HCT116 (cell line): ENCODE measurements around the gene RNF4.

Source experiments
- EGR1 ChIP-seq: IDR thresholded peaks from 2 replicates; pipeline ENCODE4 v1.6.1; 2012; ENCODE audit warnings: low read depth
- POLR2AphosphoS5 ChIP-seq: IDR thresholded peaks from 2 replicates; pipeline ENCODE4 v1.6.1; 2011; ENCODE audit warnings: mild to moderate bottlenecking, low read depth, low read length, moderate library complexity
- TF ChIP-seq, protein P1 (sequence below), 3 experiments: fragments of 200-600 bp in 1 of 3; sonication (generic) in 1 of 3; IDR thresholded peaks in 2 of 3; conservative IDR thresholded peaks in 1 of 3; 2 replicates each; pipeline ENCODE4 v1.5.1; 2012 to 2017; ENCODE audit warnings: low read depth in 2 of 3, low read length in 2 of 3, antibody characterized with exemption in 1 of 3, borderline replicate concordance in 1 of 3, control low read depth in 1 of 3, mild to moderate bottlenecking in 1 of 3, mixed read lengths in 1 of 3, mixed run types in 1 of 3, moderate library complexity in 1 of 3; ENCODE audit not compliant: insufficient read depth in 1 of 3

DNA sequence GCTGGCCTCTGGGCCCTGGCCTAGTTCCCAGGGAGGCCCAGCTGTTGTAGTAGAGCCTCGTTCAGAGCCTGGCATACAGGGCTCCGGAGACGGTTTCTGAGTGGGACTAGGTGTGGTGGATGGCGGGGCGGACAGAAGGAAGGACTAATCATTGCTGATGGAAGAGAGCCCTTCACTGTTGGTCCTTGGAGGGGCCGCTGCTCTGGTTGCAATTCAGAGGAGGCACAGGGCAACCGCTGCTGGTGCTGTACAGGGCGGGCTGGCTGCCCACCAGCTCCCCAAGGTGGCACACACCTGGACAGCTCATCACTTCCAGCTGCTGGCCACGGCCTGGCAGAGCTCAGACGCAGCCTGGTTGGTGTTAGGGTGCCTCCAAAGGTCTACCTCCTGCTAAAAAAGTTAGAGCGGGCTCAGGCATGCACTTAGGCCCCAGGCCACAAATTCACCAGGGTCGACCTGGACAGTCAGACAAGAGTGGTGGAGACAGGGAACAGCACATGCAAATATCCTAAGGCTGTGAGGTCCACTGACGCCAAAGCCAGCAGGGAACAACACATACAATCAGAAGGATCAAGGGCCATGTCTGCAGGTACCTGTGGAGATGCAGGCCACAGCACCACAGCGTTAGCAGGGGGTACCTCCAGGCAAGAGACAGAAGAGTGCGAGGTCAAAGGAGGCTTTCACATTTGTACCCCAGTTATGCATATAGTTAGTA, 7.5 kb upstream of the RNF4 start:
- TF ChIP-seq, protein P1, sequence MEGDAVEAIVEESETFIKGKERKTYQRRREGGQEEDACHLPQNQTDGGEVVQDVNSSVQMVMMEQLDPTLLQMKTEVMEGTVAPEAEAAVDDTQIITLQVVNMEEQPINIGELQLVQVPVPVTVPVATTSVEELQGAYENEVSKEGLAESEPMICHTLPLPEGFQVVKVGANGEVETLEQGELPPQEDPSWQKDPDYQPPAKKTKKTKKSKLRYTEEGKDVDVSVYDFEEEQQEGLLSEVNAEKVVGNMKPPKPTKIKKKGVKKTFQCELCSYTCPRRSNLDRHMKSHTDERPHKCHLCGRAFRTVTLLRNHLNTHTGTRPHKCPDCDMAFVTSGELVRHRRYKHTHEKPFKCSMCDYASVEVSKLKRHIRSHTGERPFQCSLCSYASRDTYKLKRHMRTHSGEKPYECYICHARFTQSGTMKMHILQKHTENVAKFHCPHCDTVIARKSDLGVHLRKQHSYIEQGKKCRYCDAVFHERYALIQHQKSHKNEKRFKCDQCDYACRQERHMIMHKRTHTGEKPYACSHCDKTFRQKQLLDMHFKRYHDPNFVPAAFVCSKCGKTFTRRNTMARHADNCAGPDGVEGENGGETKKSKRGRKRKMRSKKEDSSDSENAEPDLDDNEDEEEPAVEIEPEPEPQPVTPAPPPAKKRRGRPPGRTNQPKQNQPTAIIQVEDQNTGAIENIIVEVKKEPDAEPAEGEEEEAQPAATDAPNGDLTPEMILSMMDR (IDR thresholded peaks at IDR 0.05 in 2 of 3, conservative IDR thresholded peaks at IDR 0.05 in 1 of 3; ENCODE audit: borderline replicate concordance in 1 of 3, insufficient read depth in 1 of 3, low read depth in 2 of 3, low read length in 2 of 3), result no peak
- TF ChIP-seq EGR1 (no peak), POLR2AphosphoS5 (no peak)
